H9 (cell line): ENCODE results near the gene FHIT. TPM values are rescaled to one million over a fixed set of nuclear protein-coding genes. Genes with fewer than 3 reads are reported as not detected.

Experiments
- DNase-seq: peaks from one replicate; pipeline ENCODE4 v3.0.0-alpha.2; 2017
- H2AFZ ChIP-seq: one replicate; pipeline ENCODE4 v1.6.1; 2013; ENCODE audit warnings: mild to moderate bottlenecking, low read length, control low read depth, moderate library complexity
- H2AK5ac ChIP-seq: 2 replicates; pipeline ENCODE4 v1.6.1; 2013; ENCODE audit warnings: low read length, control low read depth, mixed read lengths; ENCODE audit not compliant: insufficient read length
- H2BK120ac ChIP-seq: one replicate; pipeline ENCODE4 v1.6.1; 2013; ENCODE audit warnings: low read depth, mild to moderate bottlenecking, low read length, control low read depth, inconsistent platforms; ENCODE audit not compliant: poor library complexity, severe bottlenecking
- H2BK12ac ChIP-seq: 2 replicates; pipeline ENCODE4 v1.6.1; 2013; ENCODE audit warnings: low read length, control low read depth, mixed read lengths, low read depth; ENCODE audit not compliant: insufficient read length
- H2BK15ac ChIP-seq: 2 replicates; pipeline ENCODE4 v1.6.1; 2013; ENCODE audit warnings: low read depth, low read length, control low read depth
- H2BK20ac ChIP-seq: one replicate; pipeline ENCODE4 v1.6.1; 2013; ENCODE audit warnings: low read depth, mild to moderate bottlenecking, low read length, control low read depth, inconsistent platforms; ENCODE audit not compliant: poor library complexity, severe bottlenecking
- H2BK5ac ChIP-seq: 2 replicates; pipeline ENCODE4 v1.6.1; 2013; ENCODE audit warnings: low read length, control low read depth, mixed read lengths; ENCODE audit not compliant: insufficient read length
- H3K14ac ChIP-seq: 2 replicates; pipeline ENCODE4 v1.6.1; 2013; ENCODE audit warnings: low read length, control low read depth; ENCODE audit not compliant: insufficient read depth
- H3K18ac ChIP-seq: 2 replicates; pipeline ENCODE4 v1.6.1; 2013; ENCODE audit warnings: low read depth, mild to moderate bottlenecking, mixed read lengths, low read length, control low read depth; ENCODE audit not compliant: insufficient read length
- H3K23ac ChIP-seq: 2 replicates; pipeline ENCODE4 v1.6.1; 2013; ENCODE audit warnings: low read length, control low read depth, mixed read lengths, low read depth; ENCODE audit not compliant: insufficient read length
- H3K23me2 ChIP-seq: 2 replicates; pipeline ENCODE4 v1.6.1; 2013; ENCODE audit warnings: low read depth, mild to moderate bottlenecking, mixed read lengths, low read length, control low read depth; ENCODE audit not compliant: insufficient read length, poor library complexity, severe bottlenecking
- H3K27ac ChIP-seq: 2 replicates; pipeline ENCODE4 v1.5.1; 2013; ENCODE audit warnings: low read length, control low read depth, mixed read lengths, low read depth; ENCODE audit not compliant: insufficient read length
- H3K27me3 ChIP-seq: 2 replicates; pipeline ENCODE4 v1.6.1; 2013; ENCODE audit warnings: low read length, control low read depth, inconsistent platforms; ENCODE audit not compliant: insufficient read depth
- H3K4ac ChIP-seq: 2 replicates; pipeline ENCODE4 v1.6.1; 2013; ENCODE audit warnings: low read depth, mild to moderate bottlenecking, control low read depth, inconsistent platforms, low read length, moderate library complexity
- H3K4me1 ChIP-seq: 2 replicates; pipeline ENCODE4 v1.6.1; 2013; ENCODE audit warnings: low read length, control low read depth, inconsistent platforms; ENCODE audit not compliant: insufficient read depth
- H3K4me2 ChIP-seq: 2 replicates; pipeline ENCODE4 v1.6.1; 2013; ENCODE audit warnings: low read length, control low read depth, mixed read lengths; ENCODE audit not compliant: insufficient read length, insufficient read depth
- H3K56ac ChIP-seq: 2 replicates; pipeline ENCODE4 v1.6.1; 2013; ENCODE audit warnings: low read depth, mild to moderate bottlenecking, mixed read lengths, low read length, control low read depth; ENCODE audit not compliant: insufficient read length
- H3K79me1 ChIP-seq: 2 replicates; pipeline ENCODE4 v1.6.1; 2013; ENCODE audit warnings: low read depth, mild to moderate bottlenecking, moderate library complexity, low read length, control low read depth, inconsistent platforms; ENCODE audit not compliant: insufficient read depth, poor library complexity, severe bottlenecking
- H3K79me2 ChIP-seq: 2 replicates; pipeline ENCODE4 v1.6.1; 2013; ENCODE audit warnings: low read length, control low read depth, inconsistent platforms; ENCODE audit not compliant: insufficient read depth
- H3K9ac ChIP-seq: 2 replicates; pipeline ENCODE4 v1.6.1; 2013; ENCODE audit warnings: low read length, control low read depth, mixed read lengths; ENCODE audit not compliant: insufficient read length; ENCODE audit errors: extremely low read depth
- H3K9me3 ChIP-seq: one replicate; pipeline ENCODE4 v1.6.1; 2013; ENCODE audit warnings: low read depth, low read length, inconsistent platforms; ENCODE audit not compliant: control insufficient read depth
- H3T11ph ChIP-seq: one replicate; pipeline ENCODE4 v1.6.1; 2013; ENCODE audit warnings: mild to moderate bottlenecking, low read length, control low read depth, inconsistent platforms
- H4K20me1 ChIP-seq: one replicate; pipeline ENCODE4 v1.6.1; 2013; ENCODE audit not compliant: control insufficient read depth, insufficient read length, insufficient read depth
- H4K5ac ChIP-seq: 2 replicates; pipeline ENCODE4 v1.6.1; 2013; ENCODE audit warnings: low read depth, mild to moderate bottlenecking, mixed read lengths, low read length, control low read depth; ENCODE audit not compliant: insufficient read length
- H4K8ac ChIP-seq: replicated peaks from 2 replicates; pipeline ENCODE4 v1.6.1; 2013; ENCODE audit warnings: low read length, control low read depth, mixed read lengths, low read depth; ENCODE audit not compliant: insufficient read length
- H4K91ac ChIP-seq: 2 replicates; pipeline ENCODE4 v1.6.1; 2013; ENCODE audit warnings: low read depth, mild to moderate bottlenecking, moderate library complexity, mixed read lengths, low read length, control low read depth; ENCODE audit not compliant: insufficient read length
- H3K27ac Mint-ChIP-seq, 3 experiments: 2 replicates in 2 of 3; 3 replicates in 1 of 3; pipeline ENCODE4 v1.8.0; 2020 to 2021; ENCODE audit warnings: mixed read lengths in 3 of 3, mild to moderate bottlenecking in 1 of 3, moderate library complexity in 1 of 3
- H3K27me3 Mint-ChIP-seq: 2 replicates; pipeline ENCODE4 v1.8.0; 2021; ENCODE audit warnings: low read depth, mild to moderate bottlenecking, moderate library complexity, mixed read lengths
- H3K36me3 Mint-ChIP-seq, 3 experiments: 2 replicates in 2 of 3; 3 replicates in 1 of 3; pipeline ENCODE4 v1.8.0; 2020 to 2021; ENCODE audit warnings: low read depth in 3 of 3, mixed read lengths in 3 of 3; ENCODE audit not compliant: insufficient read depth in 1 of 3
- H3K4me1 Mint-ChIP-seq, 2 experiments: 2 replicates each; pipeline ENCODE4 v1.8.0; 2020; ENCODE audit warnings: mixed read lengths in 2 of 2
- H3K4me3 Mint-ChIP-seq, 2 experiments: 2 replicates in 1 of 2; 3 replicates in 1 of 2; pipeline ENCODE4 v1.8.0; 2020 to 2021; ENCODE audit warnings: mild to moderate bottlenecking in 2 of 2, mixed read lengths in 2 of 2, moderate library complexity in 1 of 2
- H3K9me3 Mint-ChIP-seq, 2 experiments: 2 replicates in 1 of 2; 3 replicates in 1 of 2; pipeline ENCODE4 v1.8.0; 2020; ENCODE audit warnings: mild to moderate bottlenecking in 2 of 2, mixed read lengths in 2 of 2, moderate library complexity in 1 of 2
- WGBS: extraction: QIAGEN DNeasy Blood & Tissue Kit; methylation state at CpG from one replicate; pipeline ENCODE4 v1.1.7; 2013; ENCODE audit warnings: missing lambda C conversion rate, low lambda C conversion rate, mixed read lengths; ENCODE audit not compliant: insufficient read length; ENCODE audit errors: extremely low coverage; 5-methylcytosine and 5-hydroxymethylcytosine counted together
- total RNA-seq: library from RNA; stranded (reverse); gene quantifications from 2 replicates; pipeline ENCODE4 v1.2.1, GENCODE V29; 2021
- TF ChIP-seq, protein P1 (sequence below): fragments of 200-600 bp; sonication (generic); conservative IDR thresholded peaks from 3 replicates; pipeline ENCODE4 v1.8.0; 2021; ENCODE audit warnings: antibody characterized with exemption, mild to moderate bottlenecking

The FHIT gene
- total RNA-seq, 1 experiment from 2014 or later = 3.0 TPM

DNA sequence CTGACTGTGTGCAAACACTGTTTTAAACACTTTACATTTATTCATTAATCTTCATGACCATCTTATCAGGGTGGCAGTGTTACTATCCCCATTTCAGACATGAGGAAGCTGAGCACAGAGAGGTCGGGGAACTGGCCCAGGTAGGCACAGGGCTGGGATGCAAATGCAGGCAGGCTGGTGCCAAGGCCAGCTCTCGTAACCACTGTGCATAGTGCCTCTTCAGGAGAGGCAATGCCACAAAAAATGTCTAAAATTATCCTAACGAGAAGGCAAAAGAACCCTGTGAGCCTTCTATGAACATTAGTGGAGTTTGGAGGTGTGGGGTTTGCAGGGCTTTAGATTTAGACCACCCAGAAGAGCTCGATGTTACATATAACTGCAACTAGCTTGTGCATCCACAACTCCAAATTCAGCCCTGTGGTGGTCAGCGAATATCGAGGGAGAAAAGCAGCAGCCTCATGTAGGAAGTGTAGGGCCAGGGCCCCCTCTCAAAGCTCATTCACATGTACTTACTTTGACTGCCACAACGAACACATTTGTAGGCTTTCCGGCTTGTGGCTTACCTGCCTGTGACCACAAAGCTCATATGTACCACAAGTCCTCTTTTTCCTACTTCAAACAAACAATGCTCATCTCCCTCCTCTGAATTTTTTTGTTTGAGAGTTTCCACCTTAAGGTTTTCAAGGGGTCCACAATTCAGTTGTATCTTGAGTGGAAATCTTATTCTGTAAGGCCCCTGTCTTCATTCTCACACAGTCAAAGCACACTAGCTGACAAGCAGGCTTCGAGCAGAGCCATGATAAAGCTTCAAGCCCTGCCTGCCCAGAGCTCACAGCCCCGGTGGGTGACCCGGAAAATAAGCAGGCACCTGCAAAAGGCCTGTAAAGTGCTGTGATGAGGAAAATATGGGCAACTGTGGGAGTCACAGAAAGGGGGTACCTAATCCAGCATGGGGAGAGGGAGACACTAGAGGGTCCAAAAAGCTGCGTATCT is 1478.5 kb downstream of the FHIT start:
- no peak overlapping the region for H3K23ac ChIP-seq

More for the DNA sequence above, 1478.5 kb downstream of the FHIT start:
- Histone ChIP-seq H2AFZ (no peak overlapping the region), H3K9ac (no peak overlapping the region), H4K8ac (no peak overlapping the region), H3K27me3 (no peaks in the 10 kb centered on the region), H2BK12ac (no peak overlapping the region), H2BK15ac (no peak overlapping the region), H3K4me2 (no peak overlapping the region), H3K4ac (no peak overlapping the region), H3K79me2 (no peaks in the 10 kb centered on the region), H3K4me1 (no peaks in the 10 kb centered on the region), H3K9me3 (no peaks in the 10 kb centered on the region), H3K18ac (no peak overlapping the region), H3T11ph (no peak overlapping the region), H3K14ac (no peak overlapping the region), H3K79me1 (no peaks in the 10 kb centered on the region), H2BK5ac (no peak overlapping the region), H4K20me1 (no peaks in the 10 kb centered on the region), H2AK5ac (no peak overlapping the region), H3K27ac (no peak overlapping the region), H3K23me2 (no peaks in the 10 kb centered on the region), H2BK120ac (no peak overlapping the region), H4K5ac (no peak overlapping the region), H2BK20ac (no peak overlapping the region), H4K91ac (no peak overlapping the region), H3K56ac (no peak overlapping the region)
- no peaks in the 10 kb centered on the region for H3K36me3 Mint-ChIP-seq
- no peaks in the 10 kb centered on the region for H3K9me3 Mint-ChIP-seq
- no peak for DNase-seq
- whole genome bisulfite sequencing = no CpG with 5 or more reads among the region's 12 CpGs
- TF ChIP-seq, protein P1, sequence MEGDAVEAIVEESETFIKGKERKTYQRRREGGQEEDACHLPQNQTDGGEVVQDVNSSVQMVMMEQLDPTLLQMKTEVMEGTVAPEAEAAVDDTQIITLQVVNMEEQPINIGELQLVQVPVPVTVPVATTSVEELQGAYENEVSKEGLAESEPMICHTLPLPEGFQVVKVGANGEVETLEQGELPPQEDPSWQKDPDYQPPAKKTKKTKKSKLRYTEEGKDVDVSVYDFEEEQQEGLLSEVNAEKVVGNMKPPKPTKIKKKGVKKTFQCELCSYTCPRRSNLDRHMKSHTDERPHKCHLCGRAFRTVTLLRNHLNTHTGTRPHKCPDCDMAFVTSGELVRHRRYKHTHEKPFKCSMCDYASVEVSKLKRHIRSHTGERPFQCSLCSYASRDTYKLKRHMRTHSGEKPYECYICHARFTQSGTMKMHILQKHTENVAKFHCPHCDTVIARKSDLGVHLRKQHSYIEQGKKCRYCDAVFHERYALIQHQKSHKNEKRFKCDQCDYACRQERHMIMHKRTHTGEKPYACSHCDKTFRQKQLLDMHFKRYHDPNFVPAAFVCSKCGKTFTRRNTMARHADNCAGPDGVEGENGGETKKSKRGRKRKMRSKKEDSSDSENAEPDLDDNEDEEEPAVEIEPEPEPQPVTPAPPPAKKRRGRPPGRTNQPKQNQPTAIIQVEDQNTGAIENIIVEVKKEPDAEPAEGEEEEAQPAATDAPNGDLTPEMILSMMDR = no peak
- H3K4me3 Mint-ChIP-seq = no peak overlapping the region
- no peaks in the 10 kb centered on the region; the same call in 1 of the 2 replicates for H3K27me3 Mint-ChIP-seq
- peaks cover 7 to 10% of the 10 kb centered on the region in 2 experiments for H3K4me1 Mint-ChIP-seq
- H3K27ac Mint-ChIP-seq = no peak overlapping the region
